Eye (tissue), 1 donor: ENCODE measurements around the gene BHLHA15.
A peak's percentile ranks its signal among the peaks of the same experiment; 100 is the strongest.

Experiments used
- DNase-seq: peaks from one replicate; pipeline ENCODE4 v3.0.0-alpha.2; 2015

Gene BHLHA15

GRCh38 chr7:98211221-98211675 is at the start of gene BHLHA15:
Gene BHLHA15, plus strand, starts transcription at chr7:98211439. Its CDS starts 871 bp downstream, at chr7:98212310.
- no peak for DNase-seq

DNA sequence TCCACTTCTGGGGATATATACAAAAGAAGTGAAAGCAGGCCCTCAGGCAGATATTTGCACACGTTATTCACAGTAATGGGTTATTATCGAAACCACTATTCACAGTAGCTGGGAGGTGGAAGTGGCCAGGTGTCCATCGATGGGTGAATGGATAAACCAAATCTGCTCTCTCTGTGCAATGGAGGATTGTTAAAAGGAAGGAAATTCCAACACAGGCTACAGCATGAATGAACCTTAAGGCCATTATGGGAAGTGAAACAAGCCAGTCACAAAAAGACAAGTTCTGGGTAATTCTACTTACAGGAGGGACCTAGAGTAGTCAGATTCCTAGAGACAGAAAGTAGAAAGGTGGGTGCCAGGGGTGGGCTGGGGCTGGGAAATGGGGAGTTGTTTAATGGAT is 48.5 kb upstream of the BHLHA15 start:
- DNase-seq: no peak

DNA sequence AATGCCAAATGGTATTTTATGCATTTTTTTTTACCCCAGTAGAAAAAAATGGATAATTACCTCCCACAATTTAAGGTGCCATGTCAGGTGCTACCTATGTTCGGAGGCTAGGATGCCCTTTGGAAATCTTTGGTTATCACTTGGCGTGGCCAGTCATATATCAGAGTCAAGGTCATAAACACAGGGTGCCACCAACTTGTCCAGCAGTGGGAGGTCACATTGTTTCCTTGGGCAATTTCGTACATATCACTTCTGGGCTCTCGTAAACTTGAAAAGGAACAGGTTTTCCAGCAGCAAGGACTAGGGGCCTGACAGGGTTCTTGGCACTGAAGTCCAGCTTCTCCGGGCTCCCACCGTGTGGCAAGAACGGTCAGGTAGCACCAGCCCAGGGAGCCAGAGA is 48.0 kb upstream of the BHLHA15 start:
- no peak for DNase-seq

GRCh38 chr7:98163704-98164494 is 47.3 kb upstream of the BHLHA15 start:
- DNase-seq: peak; percentile 35

GRCh38 chr7:98165827-98166667 is 45.2 kb upstream of the BHLHA15 start:
- DNase-seq: peak; percentile 35

DNA sequence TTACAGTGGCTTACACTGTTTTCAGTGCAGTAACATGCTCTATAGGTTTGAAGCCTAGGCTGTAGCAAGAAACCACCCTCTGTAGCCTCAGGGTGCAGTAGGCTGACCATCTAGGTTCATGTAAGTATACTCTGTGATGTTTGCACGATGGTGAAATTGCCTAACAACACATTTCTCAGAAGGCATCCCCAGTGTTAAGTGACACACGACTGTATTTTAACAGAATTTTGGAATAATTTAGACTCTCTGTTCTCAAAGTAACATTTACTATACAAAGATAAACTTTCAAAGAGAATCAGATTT is 44.6 kb upstream of the BHLHA15 start:
- no peak for DNase-seq

DNA sequence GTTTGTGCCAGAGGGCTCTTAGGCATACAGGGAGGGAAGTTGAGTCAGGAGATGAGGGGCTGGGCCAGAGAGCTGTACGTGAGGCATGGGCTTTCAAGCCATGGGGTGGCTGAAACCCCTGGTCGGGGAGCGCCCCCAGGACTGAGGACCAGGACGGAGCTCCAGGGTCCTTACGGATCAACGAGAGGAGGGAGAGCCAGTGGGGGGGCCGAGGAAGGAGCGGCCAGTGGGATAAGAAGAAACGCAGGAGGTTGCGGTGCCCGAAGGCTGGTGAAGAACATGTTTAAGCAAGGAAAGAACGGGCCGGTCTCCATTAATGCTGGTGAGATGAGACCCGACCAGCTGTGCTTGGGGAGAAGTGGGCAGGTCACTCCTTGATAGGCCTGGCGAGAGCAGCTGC is 43.6 kb upstream of the BHLHA15 start:
- no peak for DNase-seq

DNA sequence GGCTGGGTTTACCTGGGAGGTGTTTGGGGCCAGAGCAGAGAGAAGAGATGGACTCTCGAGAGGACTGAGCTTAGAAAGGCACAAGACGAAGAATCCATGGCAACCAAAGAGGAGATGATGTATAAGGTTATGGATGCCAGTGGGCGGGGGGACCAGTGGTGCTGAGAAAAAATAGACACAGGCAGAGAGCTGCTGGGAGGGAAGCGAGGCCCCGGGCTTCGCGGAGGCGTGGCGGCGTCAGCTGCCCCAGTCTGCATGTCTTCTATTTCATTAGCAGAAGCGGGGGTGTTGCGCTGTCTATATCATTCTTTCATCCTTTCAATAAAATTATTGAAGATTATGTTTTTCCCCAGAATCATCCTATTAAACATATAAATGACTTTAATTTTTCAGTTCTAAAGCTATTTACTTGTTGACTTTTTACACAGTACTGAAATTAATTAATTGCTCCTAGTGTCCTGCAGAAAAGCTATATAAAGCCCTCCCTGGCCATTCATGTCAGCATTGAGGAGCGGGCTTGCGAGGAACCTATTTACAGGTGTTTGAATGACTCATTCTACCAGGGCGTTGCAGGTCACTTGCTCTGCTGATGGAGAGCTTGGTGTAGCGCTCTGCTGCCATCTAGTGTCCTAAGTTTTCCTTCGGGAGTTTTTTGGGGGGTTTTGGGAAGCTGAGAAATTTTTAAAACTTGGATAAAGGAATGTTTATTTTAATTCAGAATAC is 42.9 kb upstream of the BHLHA15 start:
- DNase-seq: peak; percentile 88

- DNase-seq: no peak
Measured at GRCh38 chr7:98168904-98169621, 42.2 kb upstream of the BHLHA15 start.

DNA sequence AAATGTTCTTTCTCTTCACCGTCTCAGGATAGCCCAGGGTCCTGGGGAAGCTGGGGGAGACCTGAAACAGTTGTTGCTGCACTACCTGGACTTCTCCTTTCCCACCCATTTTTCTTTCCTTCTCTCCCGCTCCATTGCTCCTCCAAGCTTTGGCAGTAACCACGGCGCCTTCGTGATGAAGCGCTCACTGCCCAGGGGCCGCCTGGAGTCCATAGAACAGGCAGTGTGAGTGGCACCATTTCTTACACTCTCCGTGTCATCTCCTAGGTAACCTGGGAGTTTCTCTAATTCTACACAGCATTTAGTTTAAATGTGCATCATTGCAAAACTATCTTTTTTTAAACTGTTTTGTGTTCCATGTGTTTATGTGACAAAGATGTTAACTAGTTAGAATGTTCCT is 40.3 kb upstream of the BHLHA15 start:
- no peak for DNase-seq

DNA sequence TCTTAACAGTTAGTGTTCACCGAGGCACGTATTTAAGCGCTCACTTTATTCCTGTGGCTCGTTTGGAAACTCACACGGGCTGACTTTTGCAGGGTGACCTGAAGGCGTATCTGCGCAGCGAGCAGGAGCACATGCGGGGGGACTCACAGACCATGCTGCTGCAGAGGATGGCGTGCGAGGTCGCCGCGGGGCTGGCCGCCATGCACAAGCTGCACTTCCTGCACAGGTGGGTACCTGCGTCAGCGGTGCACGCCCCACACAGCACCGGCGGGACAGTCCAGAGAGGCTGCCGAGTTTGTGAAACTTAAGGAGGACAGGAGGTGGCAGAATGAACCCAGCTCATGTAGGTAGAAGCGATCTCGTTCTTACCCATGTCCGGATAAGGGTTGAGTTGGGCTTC is 39.8 kb upstream of the BHLHA15 start:
- DNase-seq: no peak

GRCh38 chr7:98174334-98175259 is 36.6 kb upstream of the BHLHA15 start:
- DNase-seq: no peak

DNA sequence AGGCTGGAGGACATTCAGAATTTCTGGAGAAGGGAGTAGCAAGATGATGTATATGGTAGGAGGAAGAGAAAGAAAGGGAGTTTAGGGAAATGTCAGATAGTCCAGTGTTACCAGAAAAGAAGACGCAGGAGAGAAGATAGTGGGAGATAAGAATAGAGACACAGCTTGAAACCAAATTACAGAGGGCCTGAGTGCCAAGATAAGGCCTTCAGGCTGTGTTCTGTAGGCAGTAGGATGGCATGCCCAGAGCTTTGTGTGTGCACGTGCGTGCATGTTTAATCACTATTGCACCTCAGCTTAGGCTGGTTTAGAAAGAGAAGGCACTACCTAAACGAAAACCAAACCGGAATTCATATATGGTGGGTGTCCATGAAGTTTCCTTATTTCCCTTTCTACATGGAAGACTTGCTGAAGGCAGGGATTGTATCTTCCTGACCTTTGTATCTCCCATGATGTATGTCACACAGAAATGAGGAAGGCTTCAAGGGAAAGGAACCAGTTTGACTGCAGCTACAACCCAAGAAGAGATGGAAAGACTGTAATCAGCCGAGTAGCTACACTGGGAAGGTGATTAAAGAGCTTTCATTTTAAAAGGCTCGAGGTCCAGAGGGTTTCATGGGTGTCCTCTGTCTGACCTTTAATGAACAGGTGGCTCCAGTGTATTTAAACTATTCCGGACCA is 35.8 kb upstream of the BHLHA15 start:
- no peak for DNase-seq

- DNase-seq: no peak
Measured at GRCh38 chr7:98177553-98177952, 33.7 kb upstream of the BHLHA15 start.

GRCh38 chr7:98178321-98178720 is 32.9 kb upstream of the BHLHA15 start:
- peak; percentile 2 for DNase-seq

GRCh38 chr7:98178762-98179490 is 32.3 kb upstream of the BHLHA15 start:
- no peak for DNase-seq

DNA sequence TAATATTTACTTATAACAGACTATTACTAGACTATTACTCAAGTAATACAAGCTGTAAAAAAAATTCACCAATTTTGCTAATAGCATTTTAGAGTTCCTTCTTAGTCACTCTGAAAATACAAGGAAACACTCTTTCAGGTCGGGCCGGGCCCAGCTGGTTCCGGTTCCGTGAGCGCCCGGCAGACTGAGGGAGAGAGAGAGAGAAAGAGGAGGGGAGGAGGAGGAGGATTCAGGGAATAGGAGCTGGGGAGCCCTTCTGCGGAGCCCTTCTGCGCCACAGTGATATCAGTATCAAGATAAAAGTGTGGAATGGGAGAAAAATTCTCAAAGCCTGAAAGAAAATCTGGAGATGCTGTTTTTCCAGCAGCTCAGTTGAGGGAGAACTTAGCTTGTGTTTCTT is 30.5 kb upstream of the BHLHA15 start:
- DNase-seq: no peak

DNA sequence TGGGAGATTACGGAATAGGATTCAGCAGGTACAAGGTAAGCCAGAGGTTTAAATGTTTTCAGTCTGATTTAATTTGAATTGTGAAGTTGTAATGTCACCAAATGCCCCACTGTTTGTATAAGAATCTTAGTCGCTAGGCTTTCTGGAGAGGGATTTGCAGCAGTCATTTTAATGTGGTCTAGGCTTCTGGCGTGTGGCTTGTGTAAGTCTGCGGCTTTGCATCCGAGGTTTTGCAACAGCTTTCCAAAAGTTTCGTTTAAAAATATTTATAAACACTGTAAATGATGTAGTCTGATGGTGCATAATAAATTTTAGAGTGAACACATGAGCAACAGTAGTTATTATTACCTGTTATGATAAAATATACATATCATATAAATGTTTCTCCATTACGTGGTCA is 26.1 kb upstream of the BHLHA15 start:
- DNase-seq: no peak

DNA sequence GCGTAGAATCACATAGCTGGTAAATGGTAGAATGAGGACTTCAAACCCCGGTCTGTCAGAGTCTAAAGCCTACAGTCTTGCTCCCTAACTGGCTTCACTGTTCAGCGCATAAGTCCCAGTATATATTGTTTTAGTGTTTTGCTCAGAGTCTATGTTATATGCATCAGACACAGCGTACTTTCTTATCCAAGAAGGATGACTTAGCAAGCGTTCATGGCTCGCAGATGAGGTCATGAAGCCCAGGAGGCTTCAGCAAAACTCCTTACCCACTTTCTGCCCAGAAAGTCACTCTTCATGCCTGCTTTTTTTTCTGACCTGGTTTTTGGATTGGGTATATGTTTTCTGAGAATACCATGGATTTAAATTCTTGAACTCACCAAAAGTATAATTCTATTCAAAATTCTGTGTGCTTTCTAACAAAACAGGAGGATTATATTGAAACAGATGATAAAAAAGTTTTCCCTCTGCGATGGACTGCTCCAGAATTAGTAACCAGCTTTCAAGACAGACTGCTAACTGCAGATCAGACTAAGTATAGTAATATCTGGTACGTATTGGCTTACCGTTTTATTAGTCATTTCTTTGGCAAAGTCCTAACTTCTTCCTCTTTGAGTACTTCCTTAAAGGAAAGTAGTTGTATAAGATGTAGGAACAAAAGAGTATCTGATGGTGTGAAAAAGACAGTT is 24.6 kb upstream of the BHLHA15 start:
- no peak for DNase-seq

- DNase-seq: no peak
Measured at GRCh38 chr7:98187138-98187502, 24.1 kb upstream of the BHLHA15 start.
